ENCODE measurements around the gene NRCAM. TPM values are rescaled to one million over a fixed set of nuclear protein-coding genes. Genes with fewer than 3 reads are reported as not detected.

NRCAM gene
- polyA plus RNA-seq, 3 donors = not detected

- H3K36me3 ChIP-seq (replicated peaks in 1 of 2; ENCODE audit: control insufficient read depth in 1 of 2, insufficient read depth in 2 of 2, low read length in 2 of 2) = no peaks in the 10 kb centered on the region
- no peak overlapping the region for H3K4me3 Mint-ChIP-seq
- WGBS (ENCODE audit: insufficient coverage) = 78% methylated on average over 1 of the region's 2 CpGs
These were observed 70.3 kb downstream of the NRCAM start for GRCh38 chr7:108385834-108386422.

GRCh38 chr7:108384716-108385483 lies 71.3 kb downstream of the NRCAM start:
- no peak for DNase-seq
- H3K4me1 Mint-ChIP-seq = no peaks in the 10 kb centered on the region
- H3K9ac ChIP-seq (ENCODE audit: insufficient read depth, low read length, poor library complexity, severe bottlenecking) = no peak overlapping the region
- H3K9me3 ChIP-seq (replicated peaks in 1 of 2; ENCODE audit: control insufficient read depth in 1 of 2, insufficient read depth in 1 of 2, low read length in 2 of 2) = no peaks in the 10 kb centered on the region
- H3K79me2 ChIP-seq (ENCODE audit: insufficient read depth, low read length) = no peaks in the 10 kb centered on the region
- no peaks in the 10 kb centered on the region for H4K20me1 ChIP-seq (ENCODE audit: insufficient read depth, low read length)
- peaks cover 0 to 6% (median 0%) of the 10 kb centered on the region in 7 donors for H3K9me3 Mint-ChIP-seq
- peaks cover 2 to 5% (median 3%) of the 10 kb centered on the region in 3 donors for H3K27me3 Mint-ChIP-seq (ENCODE audit: low read depth in 3 of 3)
- H3K36me3 Mint-ChIP-seq = no peaks in the 10 kb centered on the region
- intact Hi-C loops (cut with micrococcal nuclease) = no loop called here
- H3K36me3 ChIP-seq (replicated peaks in 1 of 2; ENCODE audit: control insufficient read depth in 1 of 2, insufficient read depth in 2 of 2, low read length in 2 of 2) = no peaks in the 10 kb centered on the region
- no CpG with 5 or more reads among the region's 5 CpGs for WGBS (ENCODE audit: insufficient coverage)
- no peak overlapping the region for H3K4me2 ChIP-seq (replicated peaks; ENCODE audit: extremely low read depth, low read length, poor library complexity, severe bottlenecking)
- no peak overlapping the region for H3K4me3 Mint-ChIP-seq
- TF ChIP-seq CTCF (IDR thresholded peaks at IDR 0.05) = no peak
- H2AFZ ChIP-seq (ENCODE audit: insufficient read depth, low read depth, low read length, poor library complexity, severe bottlenecking) = no peak overlapping the region
- H3K4me3 ChIP-seq (replicated peaks in 1 of 3; ENCODE audit: low read depth in 2 of 3, low read length in 3 of 3) = no peak overlapping the region
- peaks cover 0 to 3% of the 10 kb centered on the region in 2 donors for H3K27me3 ChIP-seq (ENCODE audit: control insufficient read depth in 2 of 2, insufficient read depth in 2 of 2, low read length in 2 of 2)
- H3K27ac Mint-ChIP-seq = no peak overlapping the region
- H3K4me1 ChIP-seq (ENCODE audit: control insufficient read depth in 1 of 2, insufficient read depth in 2 of 2, low read length in 2 of 2) = no peaks in the 10 kb centered on the region
- H3K27ac ChIP-seq (ENCODE audit: low read depth in 1 of 2, low read length in 2 of 2) = no peak overlapping the region

More at GRCh38 chr7:108385834-108386422, 70.3 kb downstream of the NRCAM start:
- H3K27me3 ChIP-seq (ENCODE audit: control insufficient read depth in 2 of 2, insufficient read depth in 2 of 2, low read length in 2 of 2) = peaks cover 0 to 3% of the 10 kb centered on the region in 2 donors
- no peaks in the 10 kb centered on the region for H3K4me1 ChIP-seq (ENCODE audit: control insufficient read depth in 1 of 2, insufficient read depth in 2 of 2, low read length in 2 of 2)
- H3K4me2 ChIP-seq (replicated peaks; ENCODE audit: extremely low read depth, low read length, poor library complexity, severe bottlenecking) = no peak overlapping the region
- TF ChIP-seq CTCF (IDR thresholded peaks at IDR 0.05) = no peak
- Mint-ChIP-seq H3K27ac (no peak overlapping the region), H3K9me3 (peaks cover 0 to 10% (median 2%) of the 10 kb centered on the region in 7 donors), H3K36me3 (no peaks in the 10 kb centered on the region), H3K27me3 (ENCODE audit: low read depth in 3 of 3) (peaks cover 3 to 4% (median 3%) of the 10 kb centered on the region in 3 donors), H3K4me1 (no peaks in the 10 kb centered on the region)
- no peak overlapping the region for H2AFZ ChIP-seq (ENCODE audit: insufficient read depth, low read depth, low read length, poor library complexity, severe bottlenecking)
- H3K9me3 ChIP-seq (replicated peaks in 1 of 2; ENCODE audit: control insufficient read depth in 1 of 2, insufficient read depth in 1 of 2, low read length in 2 of 2) = no peaks in the 10 kb centered on the region
- no peak overlapping the region for H3K4me3 ChIP-seq (replicated peaks in 1 of 3; ENCODE audit: low read depth in 2 of 3, low read length in 3 of 3)
- H3K79me2 ChIP-seq (ENCODE audit: insufficient read depth, low read length) = no peaks in the 10 kb centered on the region
- no peak overlapping the region for H3K9ac ChIP-seq (ENCODE audit: insufficient read depth, low read length, poor library complexity, severe bottlenecking)
- DNase-seq = no peak
- intact Hi-C loops (cut with micrococcal nuclease) = no loop called here
- H3K27ac ChIP-seq (ENCODE audit: low read depth in 1 of 2, low read length in 2 of 2) = no peak overlapping the region
- H4K20me1 ChIP-seq (ENCODE audit: insufficient read depth, low read length) = no peaks in the 10 kb centered on the region

Data from CD14-positive monocyte (primary cell).